Measurements from ENCODE around the gene ETV4. TPM values are rescaled to one million over a fixed set of nuclear protein-coding genes. Genes with fewer than 3 reads are reported as not detected.

The ETV4 gene
- total and polyA plus RNA-seq, 2 of the 13 experiments (the other 11 are each of a cell fraction or from before 2014, with no cell fraction given): 128 to 330 TPM

- TF ChIP-seq ZBTB40 (IDR thresholded peaks at IDR 0.05) (no peak), ZBTB40 (CRISPR knock-in tag; IDR thresholded peaks at IDR 0.05) (peak; percentile 60), HES4 (CRISPR knock-in tag; IDR thresholded peaks at IDR 0.05; ENCODE audit: borderline replicate concordance) (no peak), HNF1B (CRISPR knock-in tag; IDR thresholded peaks at IDR 0.05) (peak; percentile 81), HNRNPUL1 (IDR thresholded peaks at IDR 0.05; ENCODE audit: low read depth, low read length) (no peak), ELK4 (CRISPR knock-in tag; IDR thresholded peaks at IDR 0.05; ENCODE audit: borderline replicate concordance) (no peak), ZFX (CRISPR knock-in tag; IDR thresholded peaks at IDR 0.05; ENCODE audit: low read depth) (peak; percentile 33; the same call in 1 of the 2 replicates), HMG20B (CRISPR knock-in tag; conservative IDR thresholded peaks at IDR 0.05) (no peak), CC2D1A (CRISPR knock-in tag; IDR thresholded peaks at IDR 0.05) (no peak), ZNF3 (CRISPR knock-in tag; IDR thresholded peaks at IDR 0.05) (peak; percentile 72; the same call in 1 of the 2 replicates), PITX1 (CRISPR knock-in tag; IDR thresholded peaks at IDR 0.05) (0 out of 2 replicates have a peak, but pooled peaks have one; percentile 14), MIER2 (CRISPR knock-in tag; IDR thresholded peaks at IDR 0.05) (no peak), NBN (conservative IDR thresholded peaks at IDR 0.05) (no peak), ZEB1 (IDR thresholded peaks at IDR 0.05; ENCODE audit: insufficient replicate concordance, low read depth) (no peak), ZNF276 (CRISPR knock-in tag; IDR thresholded peaks at IDR 0.05; ENCODE audit: low read depth) (no peak), ZNF12 (CRISPR knock-in tag; IDR thresholded peaks at IDR 0.05) (no peak), GATAD2A (CRISPR knock-in tag; IDR thresholded peaks at IDR 0.05) (peak; percentile 56)
These were observed 26.3 kb upstream of the ETV4 start (continued) for GRCh38 chr17:43572368-43572980.
